ENCODE measurements around the gene DUOXA2. TPM values are rescaled to one million over a fixed set of nuclear protein-coding genes. Genes with fewer than 3 reads are reported as not detected.
A peak's percentile ranks its signal among the peaks of the same experiment; 100 is the strongest.

DUOXA2 gene
- polyA plus RNA-seq, 5 donors: 0.10 to 0.21 (median 0.14) TPM; not detected in 2

- no peak for DNase-seq
Observed at GRCh38 chr15:45156744-45157455, 42.8 kb downstream of the DUOXA2 start.

GRCh38 chr15:45157974-45158373, 43.8 kb downstream of the DUOXA2 start:
- DNase-seq: no peak

- DNase-seq: no peak
Observed at GRCh38 chr15:45161666-45162065, 47.5 kb downstream of the DUOXA2 start.

- DNase-seq: peak; percentile 64 to 78
Observed at GRCh38 chr15:45162771-45163507, 48.8 kb downstream of the DUOXA2 start.

- DNase-seq: no peak
Observed at GRCh38 chr15:45163508-45163856, 49.4 kb downstream of the DUOXA2 start.

GRCh38 chr15:45164914-45165313, 50.8 kb downstream of the DUOXA2 start:
- no peak for DNase-seq

- no peak for DNase-seq
Observed at GRCh38 chr15:45165536-45165935, 51.4 kb downstream of the DUOXA2 start.

GRCh38 chr15:45166834-45167630, 52.9 kb downstream of the DUOXA2 start:
- peak; percentile 87 to 88 for DNase-seq

GRCh38 chr15:45167631-45168205, 53.6 kb downstream of the DUOXA2 start:
- no peak for DNase-seq

Other genes starting within 250 kb of the DUOXA2 start
- not detected for gene TERB2, start 157.6 kb upstream of the DUOXA2 start, polyA plus RNA-seq (ENCODE audit: insufficient read depth in 1 of 5, insufficient read length in 5 of 5, low replicate concordance in 1 of 5)
- 10 to 100 TPM; 26.7 to 31.4 (median 28.8) TPM for gene SORD, start 91.1 kb upstream of the DUOXA2 start, polyA plus RNA-seq (ENCODE audit: insufficient read depth in 1 of 5, insufficient read length in 5 of 5, low replicate concordance in 1 of 5)
- gene DUOX2, start 154 bp upstream of the DUOXA2 start, polyA plus RNA-seq (ENCODE audit: insufficient read depth in 1 of 5, insufficient read length in 5 of 5, low replicate concordance in 1 of 5): under 1 TPM; 0.25 to 0.66 (median 0.28) TPM
- gene DUOXA1, start 15.6 kb downstream of the DUOXA2 start, polyA plus RNA-seq (ENCODE audit: insufficient read depth in 1 of 5, insufficient read length in 5 of 5, low replicate concordance in 1 of 5): 1 to 10 TPM in 3 of 5 donors, under 1 TPM in 2; 0.65 to 1.7 (median 1.4) TPM
- gene DUOX1, start 15.7 kb downstream of the DUOXA2 start, polyA plus RNA-seq (ENCODE audit: insufficient read depth in 1 of 5, insufficient read length in 5 of 5, low replicate concordance in 1 of 5): 1 to 10 TPM; 5.2 to 7.8 (median 6.6) TPM
- 10 to 100 TPM; 29.6 to 40.9 (median 35.3) TPM for gene SHF, start 73.6 kb downstream of the DUOXA2 start, polyA plus RNA-seq (ENCODE audit: insufficient read depth in 1 of 5, insufficient read length in 5 of 5, low replicate concordance in 1 of 5)
- under 1 TPM; 0.25 to 0.84 (median 0.36) TPM for gene SLC28A2, start 137.9 kb downstream of the DUOXA2 start, polyA plus RNA-seq (ENCODE audit: insufficient read depth in 1 of 5, insufficient read length in 5 of 5, low replicate concordance in 1 of 5)